K562 (cell line): Measurements from ENCODE around the gene HSPA4. TPM values are rescaled to one million over a fixed set of nuclear protein-coding genes. Genes with fewer than 3 reads are reported as not detected.

ENCODE experiments used
- BRCA1 ChIP-seq, 2 experiments: fragments of 450-650 bp in 1 of 2; sonication (generic) in 1 of 2; formaldehyde crosslinking in 1 of 2; IDR thresholded peaks; 2 replicates each; pipeline versions ENCODE4 v1.5.0 to v1.6.1; 2017 to 2020; ENCODE audit warnings: mild to moderate bottlenecking in 1 of 2, missing genetic modification reagents in 1 of 2
- CBX2 ChIP-seq: fragments of 200-600 bp; sonication (generic); IDR thresholded peaks from one replicate; pipeline ENCODE4 v1.6.1; 2012; ENCODE audit warnings: mild to moderate bottlenecking, low read length, inconsistent platforms; ENCODE audit not compliant: insufficient read depth, poor library complexity, severe bottlenecking
- CREM ChIP-seq: IDR thresholded peaks from 2 replicates; pipeline ENCODE4 v1.6.1; 2014; ENCODE audit warnings: antibody characterized with exemption, low read depth
- DACH1 ChIP-seq: fragments of 450-650 bp; IDR thresholded peaks from 2 replicates; pipeline ENCODE4 v1.6.1; 2018; ENCODE audit not compliant: partially characterized antibody
- EHMT2 ChIP-seq: fragments of 450-650 bp; IDR thresholded peaks from 2 replicates; pipeline ENCODE4 v1.6.1; 2018; ENCODE audit warnings: antibody characterized with exemption
- ELF4 ChIP-seq: fragments of 450-650 bp; formaldehyde crosslinking; IDR thresholded peaks from 2 replicates; pipeline ENCODE4 v1.4.0; 2022; ENCODE audit warnings: missing genetic modification characterization
- LCOR ChIP-seq: sonication (generic); formaldehyde crosslinking; IDR thresholded peaks from 2 replicates; pipeline ENCODE4 v1.8.0; 2022; ENCODE audit warnings: mild to moderate bottlenecking, missing genetic modification reagents
- SFPQ ChIP-seq: fragments of 200-400 bp; formaldehyde crosslinking; IDR thresholded peaks from 2 replicates; pipeline ENCODE4 v1.6.1; 2017; ENCODE audit warnings: mild to moderate bottlenecking, low read depth, low read length, moderate library complexity
- SOX6 ChIP-seq: fragments of 450-650 bp; IDR thresholded peaks from 2 replicates; pipeline ENCODE4 v1.6.1; 2014; ENCODE audit warnings: mild to moderate bottlenecking
- SRSF7 ChIP-seq: fragments of 200-400 bp; formaldehyde crosslinking; optimal IDR thresholded peaks from 2 replicates; pipeline ENCODE3; 2017; ENCODE audit warnings: mild to moderate bottlenecking, low read depth, low read length
- TFE3 ChIP-seq: fragments of 450-650 bp; formaldehyde crosslinking; IDR thresholded peaks from 2 replicates; pipeline ENCODE4 v1.4.0; 2020; ENCODE audit warnings: mild to moderate bottlenecking, mixed read lengths
- polyA plus RNA-seq, 8 experiments: library from polyadenylated mRNA; depleted of rRNA in 4 of 8; stranded (reverse) in 5 of 8; unstranded in 3 of 8; fragments of >200 nt; fragmentation: Nextera tagmentation in 2 of 8; fragmentation: Illumina TruSeq in 1 of 8; extraction: Ambion mirVana in 2 of 8; extraction: Trizol in 1 of 8; gene quantifications; 2 replicates each; pipeline versions ENCODE4 v1.2.1 to v1.2.3, GENCODE V29; 2011 to 2014; ENCODE audit warnings: inconsistent platforms in 1 of 8, missing spikeins in 1 of 8
- total RNA-seq, 7 experiments: library from RNA; depleted of rRNA in 6 of 7; stranded (reverse); fragments of >200 nt in 6 of 7; fragmentation: Illumina TruSeq in 2 of 7; extraction: Trizol in 2 of 7; gene quantifications; 2 replicates each; pipeline versions ENCODE4 v1.2.1 to v1.2.3, GENCODE V29; 2011 to 2021; ENCODE audit warnings: low replicate concordance in 1 of 7
- TF ChIP-seq, protein P1 (sequence below): IDR thresholded peaks from 2 replicates; pipeline ENCODE4 v1.6.1; 2012; ENCODE audit warnings: low read depth, low read length, improper control_type of control experiment, borderline replicate concordance
- TF ChIP-seq, protein P2 (sequence below): fragments of 450-650 bp; IDR thresholded peaks from 2 replicates; pipeline ENCODE4 v1.6.1; 2018; ENCODE audit warnings: mild to moderate bottlenecking, low read depth; ENCODE audit not compliant: partially characterized antibody
- TF ChIP-seq, protein P3 (sequence below): fragments of 250-450 bp; sonication (Bioruptor Pico); IDR thresholded peaks from 2 replicates; pipeline ENCODE4 v1.8.0; 2021; ENCODE audit warnings: mild to moderate bottlenecking, moderate library complexity
- TF ChIP-seq, protein P4 (sequence below): IDR thresholded peaks from 3 replicates; pipeline ENCODE4 v1.6.1; 2011; ENCODE audit warnings: borderline replicate concordance, mild to moderate bottlenecking; ENCODE audit not compliant: insufficient read length, insufficient read depth

Gene HSPA4
- total and polyA plus RNA-seq, 9 of the 15 experiments (the other 6 are each of a cell fraction or from before 2014, with no cell fraction given), result 90.3 to 286 (median 148) TPM

- TF ChIP-seq TFE3 (CRISPR knock-in tag) (no peak), SRSF7 (no peak), EHMT2 (no peak), SOX6 (no peak), LCOR (no peak), CBX2 (no peak), CREM (peak; percentile 95), DACH1 (no peak), BRCA1 (IDR thresholded peaks at IDR 0.05) (no peak), BRCA1 (CRISPR knock-in tag; IDR thresholded peaks at IDR 0.05) (no peak), ELF4 (peak; percentile 83), SFPQ (no peak)
- TF ChIP-seq, protein P1, sequence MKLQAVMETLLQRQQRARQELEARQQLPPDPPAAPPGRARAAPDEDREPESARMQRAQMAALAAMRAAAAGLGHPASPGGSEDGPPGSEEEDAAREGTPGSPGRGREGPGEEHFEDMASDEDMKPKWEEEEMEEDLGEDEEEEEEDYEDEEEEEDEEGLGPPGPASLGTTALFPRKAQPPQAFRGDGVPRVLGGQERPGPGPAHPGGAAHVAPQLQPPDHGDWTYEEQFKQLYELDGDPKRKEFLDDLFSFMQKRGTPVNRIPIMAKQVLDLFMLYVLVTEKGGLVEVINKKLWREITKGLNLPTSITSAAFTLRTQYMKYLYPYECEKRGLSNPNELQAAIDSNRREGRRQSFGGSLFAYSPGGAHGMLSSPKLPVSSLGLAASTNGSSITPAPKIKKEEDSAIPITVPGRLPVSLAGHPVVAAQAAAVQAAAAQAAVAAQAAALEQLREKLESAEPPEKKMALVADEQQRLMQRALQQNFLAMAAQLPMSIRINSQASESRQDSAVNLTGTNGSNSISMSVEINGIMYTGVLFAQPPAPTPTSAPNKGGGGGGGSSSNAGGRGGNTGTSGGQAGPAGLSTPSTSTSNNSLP, result no peak
- TF ChIP-seq, protein P2, sequence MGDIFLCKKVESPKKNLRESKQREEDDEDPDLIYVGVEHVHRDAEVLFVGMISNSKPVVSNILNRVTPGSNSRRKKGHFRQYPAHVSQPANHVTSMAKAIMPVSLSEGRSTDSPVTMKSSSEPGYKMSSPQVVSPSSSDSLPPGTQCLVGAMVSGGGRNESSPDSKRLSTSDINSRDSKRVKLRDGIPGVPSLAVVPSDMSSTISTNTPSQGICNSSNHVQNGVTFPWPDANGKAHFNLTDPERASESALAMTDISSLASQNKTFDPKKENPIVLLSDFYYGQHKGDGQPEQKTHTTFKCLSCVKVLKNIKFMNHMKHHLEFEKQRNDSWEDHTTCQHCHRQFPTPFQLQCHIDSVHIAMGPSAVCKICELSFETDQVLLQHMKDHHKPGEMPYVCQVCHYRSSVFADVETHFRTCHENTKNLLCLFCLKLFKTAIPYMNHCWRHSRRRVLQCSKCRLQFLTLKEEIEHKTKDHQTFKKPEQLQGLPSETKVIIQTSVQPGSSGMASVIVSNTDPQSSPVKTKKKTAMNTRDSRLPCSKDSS, result no peak
- TF ChIP-seq, protein P3, sequence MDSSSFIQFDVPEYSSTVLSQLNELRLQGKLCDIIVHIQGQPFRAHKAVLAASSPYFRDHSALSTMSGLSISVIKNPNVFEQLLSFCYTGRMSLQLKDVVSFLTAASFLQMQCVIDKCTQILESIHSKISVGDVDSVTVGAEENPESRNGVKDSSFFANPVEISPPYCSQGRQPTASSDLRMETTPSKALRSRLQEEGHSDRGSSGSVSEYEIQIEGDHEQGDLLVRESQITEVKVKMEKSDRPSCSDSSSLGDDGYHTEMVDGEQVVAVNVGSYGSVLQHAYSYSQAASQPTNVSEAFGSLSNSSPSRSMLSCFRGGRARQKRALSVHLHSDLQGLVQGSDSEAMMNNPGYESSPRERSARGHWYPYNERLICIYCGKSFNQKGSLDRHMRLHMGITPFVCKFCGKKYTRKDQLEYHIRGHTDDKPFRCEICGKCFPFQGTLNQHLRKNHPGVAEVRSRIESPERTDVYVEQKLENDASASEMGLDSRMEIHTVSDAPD (CRISPR knock-in tag), result no peak
- TF ChIP-seq, protein P4, sequence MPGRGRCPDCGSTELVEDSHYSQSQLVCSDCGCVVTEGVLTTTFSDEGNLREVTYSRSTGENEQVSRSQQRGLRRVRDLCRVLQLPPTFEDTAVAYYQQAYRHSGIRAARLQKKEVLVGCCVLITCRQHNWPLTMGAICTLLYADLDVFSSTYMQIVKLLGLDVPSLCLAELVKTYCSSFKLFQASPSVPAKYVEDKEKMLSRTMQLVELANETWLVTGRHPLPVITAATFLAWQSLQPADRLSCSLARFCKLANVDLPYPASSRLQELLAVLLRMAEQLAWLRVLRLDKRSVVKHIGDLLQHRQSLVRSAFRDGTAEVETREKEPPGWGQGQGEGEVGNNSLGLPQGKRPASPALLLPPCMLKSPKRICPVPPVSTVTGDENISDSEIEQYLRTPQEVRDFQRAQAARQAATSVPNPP, result no peak
These were observed at the start of gene HSPA4 (continued) for GRCh38 chr5:133051542-133052316.
